Neural crest cell (in vitro differentiated cells): ENCODE data around the gene PHTF2. TPM values are rescaled to one million over a fixed set of nuclear protein-coding genes. Genes with fewer than 3 reads are reported as not detected.
"Not testable (repeated sequence)": the region's sequence is repeated elsewhere in the genome, so short reads cannot be mapped to it uniquely, and the experiment has no call there.

Experiments
- DNase-seq: peaks from one replicate; pipeline ENCODE4 v3.0.0; 2021; ENCODE audit warnings: low read depth, mixed read lengths, low spot score
- H3K27ac Mint-ChIP-seq: one replicate; pipeline ENCODE4 v1.8.0; 2021; ENCODE audit warnings: mild to moderate bottlenecking, mixed read lengths; ENCODE audit not compliant: unreplicated experiment
- H3K27me3 Mint-ChIP-seq: 2 replicates; pipeline ENCODE4 v1.8.0; 2021; ENCODE audit warnings: low read depth, mild to moderate bottlenecking, mixed read lengths
- H3K36me3 Mint-ChIP-seq: 2 replicates; pipeline ENCODE4 v1.8.0; 2021; ENCODE audit warnings: low read depth, mild to moderate bottlenecking, mixed read lengths
- H3K4me1 Mint-ChIP-seq: 2 replicates; pipeline ENCODE4 v1.8.0; 2021; ENCODE audit warnings: mixed read lengths
- H3K4me3 Mint-ChIP-seq: one replicate; pipeline ENCODE4 v1.8.0; 2021; ENCODE audit warnings: mild to moderate bottlenecking, mixed read lengths
- H3K9me3 Mint-ChIP-seq: 2 replicates; pipeline ENCODE4 v1.8.0; 2021; ENCODE audit warnings: mixed read lengths
- total RNA-seq: library from RNA; stranded (reverse); gene quantifications from 2 replicates; pipeline ENCODE4 v1.2.1, GENCODE V29; 2021
- TF ChIP-seq, protein P1 (sequence below): fragments of 200-600 bp; sonication (generic); conservative IDR thresholded peaks from 2 replicates; pipeline ENCODE4 v1.5.0; 2021; ENCODE audit warnings: antibody characterized with exemption, mild to moderate bottlenecking

Gene PHTF2
- total RNA-seq, 1 donor from 2014 or later, result 19.8 TPM

DNA sequence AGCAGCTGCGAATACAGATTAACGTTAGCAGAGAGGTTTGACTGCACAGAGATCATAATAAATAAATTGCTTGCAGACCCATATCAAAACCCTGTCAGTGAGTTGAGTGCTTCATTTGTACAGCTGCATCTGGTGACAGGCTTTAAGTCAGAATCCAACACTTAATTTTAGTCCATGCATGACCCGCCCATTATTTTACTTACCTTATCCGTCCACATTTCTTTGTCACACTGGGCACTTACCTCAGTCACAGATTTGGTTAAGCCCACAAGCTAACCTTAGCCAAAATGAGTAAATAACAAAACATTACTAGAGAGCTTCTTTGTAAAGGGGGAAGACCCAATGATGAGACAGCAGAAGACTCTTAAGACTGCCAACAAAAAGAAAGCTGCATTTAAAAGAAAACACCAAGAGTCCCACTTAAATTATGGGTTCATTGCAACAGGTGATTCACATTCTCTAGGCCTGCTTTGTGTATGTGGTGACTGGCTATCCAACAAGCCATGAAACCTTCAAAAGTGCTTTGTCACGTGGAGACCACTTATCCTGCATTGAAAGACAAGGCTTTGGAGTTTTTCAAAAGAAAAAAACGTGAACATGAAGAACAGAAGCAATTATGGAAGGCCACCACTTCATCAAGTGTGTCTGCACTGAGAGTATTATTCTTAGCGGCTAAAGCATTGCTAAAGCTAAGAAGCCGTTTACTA lies 32.2 kb downstream of the PHTF2 start:
- TF ChIP-seq, protein P1, sequence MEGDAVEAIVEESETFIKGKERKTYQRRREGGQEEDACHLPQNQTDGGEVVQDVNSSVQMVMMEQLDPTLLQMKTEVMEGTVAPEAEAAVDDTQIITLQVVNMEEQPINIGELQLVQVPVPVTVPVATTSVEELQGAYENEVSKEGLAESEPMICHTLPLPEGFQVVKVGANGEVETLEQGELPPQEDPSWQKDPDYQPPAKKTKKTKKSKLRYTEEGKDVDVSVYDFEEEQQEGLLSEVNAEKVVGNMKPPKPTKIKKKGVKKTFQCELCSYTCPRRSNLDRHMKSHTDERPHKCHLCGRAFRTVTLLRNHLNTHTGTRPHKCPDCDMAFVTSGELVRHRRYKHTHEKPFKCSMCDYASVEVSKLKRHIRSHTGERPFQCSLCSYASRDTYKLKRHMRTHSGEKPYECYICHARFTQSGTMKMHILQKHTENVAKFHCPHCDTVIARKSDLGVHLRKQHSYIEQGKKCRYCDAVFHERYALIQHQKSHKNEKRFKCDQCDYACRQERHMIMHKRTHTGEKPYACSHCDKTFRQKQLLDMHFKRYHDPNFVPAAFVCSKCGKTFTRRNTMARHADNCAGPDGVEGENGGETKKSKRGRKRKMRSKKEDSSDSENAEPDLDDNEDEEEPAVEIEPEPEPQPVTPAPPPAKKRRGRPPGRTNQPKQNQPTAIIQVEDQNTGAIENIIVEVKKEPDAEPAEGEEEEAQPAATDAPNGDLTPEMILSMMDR, result no peak
- Mint-ChIP-seq H3K4me1 (peaks cover 4% of the 10 kb centered on the region), H3K36me3 (peaks cover 6% of the 10 kb centered on the region), H3K27ac (no peak overlapping the region), H3K27me3 (no peaks in the 10 kb centered on the region), H3K9me3 (peaks cover under 1% of the 10 kb centered on the region), H3K4me3 (no peak overlapping the region)
- no peak for DNase-seq

DNA sequence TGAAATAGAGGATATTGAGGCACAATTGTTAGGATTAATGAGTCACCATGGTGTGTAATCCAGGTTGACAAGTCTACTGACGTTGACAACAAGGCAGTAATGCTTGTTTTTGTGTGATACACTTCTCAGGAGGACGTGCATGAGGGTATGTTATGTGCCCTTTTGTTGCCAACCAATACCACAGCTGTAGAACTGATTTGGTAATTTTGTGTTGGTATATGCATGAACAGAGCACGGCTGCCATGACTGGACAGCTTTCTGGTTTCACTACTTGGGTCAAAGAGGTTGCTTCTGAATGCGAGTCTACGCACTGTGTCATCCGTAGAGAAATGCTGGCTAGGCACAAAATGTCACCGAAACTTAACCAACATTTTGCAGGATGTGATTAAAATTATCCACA lies 32.9 kb downstream of the PHTF2 start:
- Mint-ChIP-seq H3K27me3 (no peaks in the 10 kb centered on the region), H3K4me1 (peaks cover 4% of the 10 kb centered on the region), H3K36me3 (peaks cover 5% of the 10 kb centered on the region), H3K27ac (no peak overlapping the region), H3K9me3 (no peaks in the 10 kb centered on the region), H3K4me3 (no peak overlapping the region)
- TF ChIP-seq, protein P1, result no peak
- no peak for DNase-seq

DNA sequence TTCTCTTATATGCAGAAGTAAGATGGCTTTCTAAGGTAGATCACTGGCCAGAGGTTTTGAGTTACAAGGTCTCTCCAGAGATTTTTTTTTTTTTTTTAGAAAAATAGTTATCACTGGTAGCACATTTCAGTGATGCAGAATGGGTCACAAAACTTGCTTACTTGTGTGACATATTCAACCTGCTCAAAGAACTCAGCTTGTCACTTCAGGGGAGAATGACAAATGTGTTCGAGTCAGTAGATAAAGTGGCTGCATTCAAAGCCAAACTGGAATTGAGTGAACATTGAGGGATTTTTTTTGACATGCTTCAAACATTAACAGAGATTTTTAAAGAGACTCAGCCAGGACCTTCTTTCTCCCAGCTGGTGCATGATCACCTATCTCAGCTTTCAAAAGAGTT lies 33.4 kb downstream of the PHTF2 start:
- peaks cover 6% of the 10 kb centered on the region for H3K36me3 Mint-ChIP-seq
- H3K4me1 Mint-ChIP-seq, result peaks cover 4% of the 10 kb centered on the region
- TF ChIP-seq, protein P1, result no peak
- no peak overlapping the region for H3K27ac Mint-ChIP-seq
- no peak overlapping the region for H3K4me3 Mint-ChIP-seq
- DNase-seq, result no peak
- no peaks in the 10 kb centered on the region for H3K9me3 Mint-ChIP-seq
- H3K27me3 Mint-ChIP-seq, result no peaks in the 10 kb centered on the region

DNA sequence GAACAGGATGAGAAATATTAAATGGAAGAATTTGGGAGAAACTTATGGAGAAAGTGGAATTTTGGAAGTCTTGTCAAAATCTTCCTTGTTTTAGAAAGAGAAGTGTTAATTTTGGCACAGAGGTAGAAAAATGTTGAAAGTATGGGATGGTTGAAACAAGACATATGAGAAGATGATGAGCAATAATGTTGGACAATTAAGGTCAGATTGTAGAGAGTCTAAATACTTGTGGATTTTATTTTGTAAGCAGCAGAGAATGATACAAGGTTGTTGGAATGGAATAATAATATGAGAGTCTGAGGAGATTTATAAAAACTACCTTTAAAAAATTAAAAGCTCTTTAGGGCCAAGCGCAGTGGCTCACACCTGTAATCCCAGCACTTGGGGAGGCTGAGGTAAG lies 34.6 kb downstream of the PHTF2 start:
- Mint-ChIP-seq H3K4me3 (no peak overlapping the region), H3K9me3 (no peaks in the 10 kb centered on the region), H3K4me1 (peaks cover 4% of the 10 kb centered on the region), H3K27me3 (no peaks in the 10 kb centered on the region), H3K27ac (no peak overlapping the region), H3K36me3 (peaks cover 6% of the 10 kb centered on the region)
- no peak for DNase-seq
- TF ChIP-seq, protein P1, result no peak

DNA sequence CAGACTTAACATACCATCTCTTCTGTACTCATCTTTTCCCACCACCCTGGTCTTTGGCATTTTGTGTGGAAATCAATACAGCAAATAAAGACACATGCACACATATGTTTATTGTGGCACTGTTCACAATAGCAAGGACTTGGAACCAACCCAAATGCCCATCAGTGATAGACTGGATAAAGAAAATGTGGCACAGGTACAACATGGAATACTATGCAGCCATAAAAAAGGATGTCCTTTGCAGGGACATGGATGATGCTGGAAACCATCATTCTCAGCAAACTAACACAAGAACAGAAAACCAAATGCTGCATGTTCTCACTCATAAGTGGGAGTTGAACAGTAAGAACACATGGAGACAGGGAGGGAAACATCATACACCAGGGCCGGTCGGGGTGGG lies 37.9 kb downstream of the PHTF2 start:
- H3K9me3 Mint-ChIP-seq, DNase-seq, H3K27ac Mint-ChIP-seq, H3K4me3 Mint-ChIP-seq, H3K4me1 Mint-ChIP-seq, H3K36me3 Mint-ChIP-seq, H3K27me3 Mint-ChIP-seq: not testable (repeated sequence)

DNA sequence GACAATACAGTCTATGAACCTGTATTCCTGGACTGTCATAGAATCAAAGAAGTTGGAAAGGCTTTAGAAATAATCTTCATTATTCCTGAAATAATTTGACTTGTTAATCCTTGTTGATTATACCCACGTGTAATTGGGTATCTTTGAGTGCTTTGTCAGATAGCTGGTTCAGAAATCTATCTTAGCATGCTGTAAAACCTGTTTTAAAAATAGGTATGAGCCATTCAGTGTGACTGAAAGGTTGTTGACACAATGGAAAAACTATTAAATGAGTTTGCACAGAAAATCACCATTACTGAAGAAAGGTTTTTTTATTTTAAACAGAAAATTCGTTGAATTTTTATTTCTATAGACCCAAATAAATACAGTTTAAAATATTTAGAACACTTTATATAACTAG lies 38.7 kb downstream of the PHTF2 start:
- DNase-seq, result no peak
- Mint-ChIP-seq H3K4me3 (no peak overlapping the region), H3K27me3 (no peaks in the 10 kb centered on the region), H3K27ac (no peak overlapping the region), H3K9me3 (no peaks in the 10 kb centered on the region), H3K36me3 (peaks cover 6% of the 10 kb centered on the region), H3K4me1 (peaks cover 4% of the 10 kb centered on the region)
- TF ChIP-seq, protein P1, result no peak
